IMR-90 (cell line): ENCODE results near the gene PIK3R5. TPM values are rescaled to one million over a fixed set of nuclear protein-coding genes. Genes with fewer than 3 reads are reported as not detected.

ENCODE experiments used
- ATAC-seq: fragments of 200-7000 bp; cut with Tn5 transposase; 2 replicates; pipeline ENCODE4 v1.9.1; 2020; ENCODE audit warnings: low read depth, mild to moderate bottlenecking, moderate library complexity
- BruUV-seq: library from RNA; stranded (reverse); fragments of 400-500 nt; replicated peaks from 2 replicates; lab custom pipeline; 2021; lab: Mats Ljungman, UMichigan
- CTCF ChIA-PET: fragments of 300-600 bp; formaldehyde crosslinking; extraction: SDS; loops from one replicate; lab custom pipeline; 2021; ENCODE audit warnings: antibody characterized with exemption; lab: Yijun Ruan, JAX
- POLR2A ChIA-PET: fragments of 300-600 bp; sonication (Branson Sonifier 250); formaldehyde crosslinking; loops from one replicate; lab custom pipeline; 2022; ENCODE audit warnings: antibody characterized with exemption; ENCODE audit not compliant: unreplicated experiment; lab: Charles Lee
- DNase-seq: peaks from one replicate; pipeline ENCODE4 v3.0.0; 2013
- H2AFZ ChIP-seq: replicated peaks from 2 replicates; pipeline ENCODE3; 2013; ENCODE audit warnings: low read length, mild to moderate bottlenecking; ENCODE audit not compliant: poor library complexity
- H2AK5ac ChIP-seq: 2 replicates; pipeline ENCODE4 v1.6.1; 2013; ENCODE audit warnings: low read depth, low read length, inconsistent platforms
- H2AK9ac ChIP-seq: replicated peaks from 2 replicates; pipeline ENCODE3; 2013; ENCODE audit warnings: mild to moderate bottlenecking, low read depth, low read length, moderate library complexity; ENCODE audit not compliant: poor library complexity
- H2BK120ac ChIP-seq: 2 replicates; pipeline ENCODE4 v1.6.1; 2013; ENCODE audit warnings: low read depth, low read length, inconsistent platforms
- H2BK15ac ChIP-seq: 3 replicates; pipeline ENCODE4 v1.6.1; 2013; ENCODE audit warnings: low read depth, low read length, inconsistent platforms
- H2BK20ac ChIP-seq: 2 replicates; pipeline ENCODE4 v1.6.1; 2013; ENCODE audit warnings: low read depth, mild to moderate bottlenecking, inconsistent platforms, low read length, moderate library complexity
- H2BK5ac ChIP-seq: 2 replicates; pipeline ENCODE4 v1.6.1; 2013; ENCODE audit warnings: mild to moderate bottlenecking, low read depth, low read length, inconsistent platforms; ENCODE audit not compliant: poor library complexity, severe bottlenecking
- H3K14ac ChIP-seq: replicated peaks from 2 replicates; pipeline ENCODE4 v1.6.1; 2013; ENCODE audit warnings: low read depth, low read length, inconsistent platforms
- H3K18ac ChIP-seq: 2 replicates; pipeline ENCODE4 v1.6.1; 2013; ENCODE audit warnings: low read depth, low read length, control low read depth
- H3K23ac ChIP-seq: 2 replicates; pipeline ENCODE4 v1.6.1; 2013; ENCODE audit warnings: low read depth, low read length, inconsistent platforms
- H3K27ac ChIP-seq: 2 replicates; pipeline ENCODE4 v1.5.1; 2013; ENCODE audit warnings: mild to moderate bottlenecking, control low read depth, low read length; ENCODE audit not compliant: insufficient read depth
- H3K27me3 ChIP-seq: 2 replicates; pipeline ENCODE4 v1.6.1; 2013; ENCODE audit warnings: low read length; ENCODE audit not compliant: control insufficient read depth, insufficient read depth
- H3K36me3 ChIP-seq: 2 replicates; pipeline ENCODE4 v1.6.1; 2013; ENCODE audit warnings: low read length, mixed read lengths; ENCODE audit not compliant: control insufficient read depth, insufficient read depth
- H3K4ac ChIP-seq: 2 replicates; pipeline ENCODE4 v1.6.1; 2013; ENCODE audit warnings: low read depth, low read length, inconsistent platforms
- H3K4me1 ChIP-seq: 2 replicates; pipeline ENCODE4 v1.6.1; 2013; ENCODE audit warnings: low read length, mixed read lengths; ENCODE audit not compliant: control insufficient read depth, insufficient read depth
- H3K4me2 ChIP-seq: 2 replicates; pipeline ENCODE4 v1.6.1; 2013; ENCODE audit warnings: low read depth, mild to moderate bottlenecking, control low read depth, low read length, moderate library complexity
- H3K4me3 ChIP-seq: 2 replicates; pipeline ENCODE4 v1.5.1; 2013; ENCODE audit warnings: low read depth, mild to moderate bottlenecking, control low read depth, low read length, moderate library complexity; ENCODE audit not compliant: insufficient read depth
- H3K56ac ChIP-seq: 2 replicates; pipeline ENCODE4 v1.6.1; 2013; ENCODE audit warnings: low read length, inconsistent platforms; ENCODE audit not compliant: insufficient read depth; ENCODE audit errors: extremely low read depth
- H3K79me1 ChIP-seq, 2 experiments: 2 replicates each; pipeline ENCODE4 v1.6.1; 2013; ENCODE audit warnings: low read length in 2 of 2, inconsistent platforms in 1 of 2, low read depth in 1 of 2
- H3K9ac ChIP-seq: 2 replicates; pipeline ENCODE4 v1.6.1; 2013; ENCODE audit warnings: low read depth, low read length, control low read depth
- H3K9me1 ChIP-seq: 2 replicates; pipeline ENCODE4 v1.6.1; 2013; ENCODE audit warnings: low read length, inconsistent platforms; ENCODE audit not compliant: insufficient read depth
- H3K9me3 ChIP-seq: 2 replicates; pipeline ENCODE4 v1.6.1; 2013; ENCODE audit warnings: low read length; ENCODE audit not compliant: control insufficient read depth, insufficient read depth
- H4K20me1 ChIP-seq: 2 replicates; pipeline ENCODE4 v1.6.1; 2013; ENCODE audit warnings: low read length, inconsistent platforms; ENCODE audit not compliant: insufficient read depth
- H4K5ac ChIP-seq: 2 replicates; pipeline ENCODE4 v1.6.1; 2013; ENCODE audit warnings: mild to moderate bottlenecking, low read depth, low read length, control low read depth
- H4K8ac ChIP-seq, 2 experiments: 2 replicates each; pipeline ENCODE4 v1.6.1; 2013; ENCODE audit warnings: low read depth in 2 of 2, low read length in 2 of 2, control low read depth in 1 of 2, inconsistent platforms in 1 of 2
- H4K91ac ChIP-seq: 2 replicates; pipeline ENCODE4 v1.6.1; 2013; ENCODE audit warnings: low read depth, low read length, inconsistent platforms; ENCODE audit not compliant: insufficient read depth
- FOS ChIP-seq: fragments of 150-350 bp; IDR thresholded peaks from 2 replicates; pipeline ENCODE4 v1.6.1; 2016; ENCODE audit warnings: low read depth, low read length
- MXI1 ChIP-seq: IDR thresholded peaks from 2 replicates; pipeline ENCODE4 v1.6.1; 2012; ENCODE audit warnings: low read depth, mild to moderate bottlenecking, low read length, moderate library complexity, borderline replicate concordance
- SMC3 ChIP-seq: fragments of 150-350 bp; IDR thresholded peaks from 2 replicates; pipeline ENCODE4 v1.6.1; 2016; ENCODE audit warnings: low read depth, mild to moderate bottlenecking, antibody characterized with exemption, low read length, moderate library complexity
- WGBS, 2 experiments: methylation state at CpG; one replicate each; pipeline versions ENCODE4 v1.1.5 to v1.1.7; 2013; ENCODE audit warnings: missing lambda C conversion rate in 2 of 2; ENCODE audit not compliant: insufficient read length in 1 of 2; ENCODE audit errors: extremely low coverage in 2 of 2; 5-methylcytosine and 5-hydroxymethylcytosine counted together
- dilution Hi-C: fragments of 300-500 bp; cut with HindIII; formaldehyde crosslinking; loops from one replicate; pipeline ENCODE4 v1.14.3; 2018; ENCODE audit warnings: low sequenced_read_pairs; ENCODE audit not compliant: unreplicated experiment
- in situ Hi-C: fragments of 300-500 bp; cut with MboI; formaldehyde crosslinking; loops from 3 replicates; pipeline ENCODE4 v1.14.3; 2019; ENCODE audit warnings: low sequenced_read_pairs, inconsistent platforms, mixed read lengths
- intact Hi-C: fragments of 100-400 bp; cut with micrococcal nuclease; formaldehyde crosslinking; loops from 2 replicates; pipeline ENCODE4 v1.10.0; 2022
- polyA plus RNA-seq, 3 experiments: library from polyadenylated mRNA; depleted of rRNA; stranded (reverse); fragments of >200 nt; gene quantifications; 2 replicates each; pipeline ENCODE4 v1.2.3, GENCODE V29; 2012; ENCODE audit warnings: low replicate concordance in 1 of 3
- total RNA-seq: library from RNA; depleted of rRNA; stranded (reverse); fragments of >200 nt; gene quantifications from 2 replicates; pipeline ENCODE4 v1.2.3, GENCODE V29; 2012
- TF ChIP-seq, protein P1 (sequence below): conservative IDR thresholded peaks from 2 replicates; pipeline ENCODE4 v1.5.1; 2012; ENCODE audit warnings: mild to moderate bottlenecking, low read depth, low read length, improper control_type of control experiment

PIK3R5 gene
- total and polyA plus RNA-seq, 2 of the 4 experiments (the other 2 are of a cell fraction) = not detected

GRCh38 chr17:8986295-8986694, 20.8 kb upstream of the PIK3R5 start:
- Histone ChIP-seq H3K4me2 (no peak overlapping the region), H3K4me1 (no peaks in the 10 kb centered on the region), H3K4me3 (no peak overlapping the region), H2BK20ac (no peak overlapping the region), H3K9me3 (no peaks in the 10 kb centered on the region), H3K9me1 (no peaks in the 10 kb centered on the region), H2BK120ac (no peak overlapping the region), H3K36me3 (no peaks in the 10 kb centered on the region), H3K18ac (no peak overlapping the region), H4K5ac (no peak overlapping the region), H3K23ac (no peak overlapping the region), H2BK5ac (no peak overlapping the region), H3K14ac (no peak overlapping the region), H3K56ac (no peak overlapping the region), H3K27me3 (no peaks in the 10 kb centered on the region), H3K4ac (no peak overlapping the region), H2AK9ac (no peak overlapping the region), H2BK15ac (no peak overlapping the region), H2AK5ac (no peak overlapping the region), H4K20me1 (no peaks in the 10 kb centered on the region), H3K27ac (no peak overlapping the region), H2AFZ (no peak overlapping the region), H3K9ac (no peak overlapping the region), H4K8ac (no peak overlapping the region), H4K91ac (no peak overlapping the region), H3K79me1 (no peaks in the 10 kb centered on the region)
- TF ChIP-seq, protein P1, sequence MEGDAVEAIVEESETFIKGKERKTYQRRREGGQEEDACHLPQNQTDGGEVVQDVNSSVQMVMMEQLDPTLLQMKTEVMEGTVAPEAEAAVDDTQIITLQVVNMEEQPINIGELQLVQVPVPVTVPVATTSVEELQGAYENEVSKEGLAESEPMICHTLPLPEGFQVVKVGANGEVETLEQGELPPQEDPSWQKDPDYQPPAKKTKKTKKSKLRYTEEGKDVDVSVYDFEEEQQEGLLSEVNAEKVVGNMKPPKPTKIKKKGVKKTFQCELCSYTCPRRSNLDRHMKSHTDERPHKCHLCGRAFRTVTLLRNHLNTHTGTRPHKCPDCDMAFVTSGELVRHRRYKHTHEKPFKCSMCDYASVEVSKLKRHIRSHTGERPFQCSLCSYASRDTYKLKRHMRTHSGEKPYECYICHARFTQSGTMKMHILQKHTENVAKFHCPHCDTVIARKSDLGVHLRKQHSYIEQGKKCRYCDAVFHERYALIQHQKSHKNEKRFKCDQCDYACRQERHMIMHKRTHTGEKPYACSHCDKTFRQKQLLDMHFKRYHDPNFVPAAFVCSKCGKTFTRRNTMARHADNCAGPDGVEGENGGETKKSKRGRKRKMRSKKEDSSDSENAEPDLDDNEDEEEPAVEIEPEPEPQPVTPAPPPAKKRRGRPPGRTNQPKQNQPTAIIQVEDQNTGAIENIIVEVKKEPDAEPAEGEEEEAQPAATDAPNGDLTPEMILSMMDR = no peak
- TF ChIP-seq MXI1 (no peak), FOS (no peak), SMC3 (no peak)
- no peak for ATAC-seq
- in situ Hi-C loops (loop anchor here (5.0 kb wide), 1 partner anchor 541 kb away; no protein-coding TSS in a partner anchor), dilution Hi-C loops (no loop called here), intact Hi-C loops (no loop called here)
- ChIA-PET POLR2A (no interaction called here), CTCF (no interaction called here)
- WGBS, 2 experiments = no CpG with 5 or more reads among the region's 2 CpGs
- no peak for DNase-seq
- no TSS peak for BruUV-seq
